Measurements from ENCODE around the gene ADH1C. TPM values are rescaled to one million over a fixed set of nuclear protein-coding genes. Genes with fewer than 3 reads are reported as not detected.
"Not testable (repeated sequence)": the region's sequence is repeated elsewhere in the genome, so short reads cannot be mapped to it uniquely, and the experiment has no call there.

Gene ADH1C
- total and polyA plus RNA-seq, 4 experiments from 2014 or later: not detected

DNA sequence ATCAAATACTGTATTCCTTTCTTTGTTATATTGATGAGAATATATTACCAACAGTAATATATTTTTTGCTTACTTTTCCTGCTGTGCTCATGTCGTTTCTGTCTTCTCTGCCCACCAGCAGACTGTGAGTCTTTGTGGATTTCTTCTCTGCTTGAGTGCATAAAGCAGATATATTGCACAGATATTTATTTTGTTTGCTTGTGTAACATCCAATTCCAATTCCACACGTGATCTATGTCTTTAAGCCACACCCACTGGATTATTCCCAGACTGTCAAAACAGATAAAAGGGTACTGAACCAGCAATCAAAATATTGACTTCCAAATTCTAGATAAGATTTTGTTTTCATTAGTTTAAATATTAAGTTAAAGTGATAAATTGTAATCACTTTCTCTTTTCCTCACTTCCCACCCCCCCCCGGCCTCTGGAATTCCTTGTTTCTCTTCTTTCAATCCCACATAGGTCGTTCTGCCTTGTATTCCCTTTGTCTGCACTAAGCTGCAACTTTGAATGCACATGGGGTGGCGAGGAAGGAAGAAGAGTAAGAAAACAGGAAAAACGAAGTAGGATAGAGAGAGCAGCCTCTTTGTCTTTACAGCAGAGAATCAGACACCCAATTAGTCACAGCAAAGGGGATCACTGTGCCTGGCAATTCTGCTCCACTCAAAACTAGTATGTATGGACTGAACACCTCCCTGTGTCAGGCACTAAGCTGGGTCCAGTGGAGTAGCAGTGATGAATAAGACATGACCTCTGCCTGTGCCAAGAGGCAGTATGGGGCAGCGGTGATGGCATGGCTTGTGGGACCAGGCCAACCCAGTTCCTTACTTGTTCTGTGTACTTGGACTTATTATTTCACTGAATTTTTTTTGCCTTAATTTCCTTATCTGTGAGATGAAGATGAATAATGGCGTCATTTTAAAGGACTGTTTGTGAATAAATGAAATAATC is 31.0 kb downstream of the ADH1C start, which contains the start of gene ADH1B:
Gene ADH1B (minus strand): TSS at position 161 of the 951 bp plus-strand sequence. CDS start 70 bp downstream, at position 91.
- DNase-seq: no peak
- H3K27ac Mint-ChIP-seq: no peak within 1 kb of the TSS
- no peaks in the 10 kb centered on the region for H3K4me1 Mint-ChIP-seq
- Histone ChIP-seq H3K4me3 (ENCODE audit: low read length in 2 of 2) (no peak within 1 kb of the TSS), H3K9me3 (ENCODE audit: control insufficient read depth in 1 of 2, low read length in 2 of 2) (no peaks in the 10 kb centered on the region), H3K27me3 (ENCODE audit: insufficient read depth, low read length) (no peaks in the 10 kb centered on the region), H3K36me3 (ENCODE audit: insufficient read depth, low read length) (no peaks in the 10 kb centered on the region), H3K4me1 (ENCODE audit: insufficient read depth, low read length) (no peaks in the 10 kb centered on the region), H3K27ac (ENCODE audit: low read depth, low read length) (no peak within 1 kb of the TSS)
- H3K27me3 Mint-ChIP-seq: peaks cover 2 to 6% of the 10 kb centered on the region in 2 donors
- intact Hi-C loops (cut with micrococcal nuclease): no loop called here
- peaks cover 0 to 4% (median 0%) of the 10 kb centered on the region in 8 donors for H3K9me3 Mint-ChIP-seq
- ChIA-PET CTCF (ENCODE audit: partially characterized antibody) (no interaction called here), POLR2A (ENCODE audit: partially characterized antibody) (no interaction called here)
- no peak within 1 kb of the TSS for H3K4me3 Mint-ChIP-seq
- no peaks in the 10 kb centered on the region for H3K36me3 Mint-ChIP-seq

DNA sequence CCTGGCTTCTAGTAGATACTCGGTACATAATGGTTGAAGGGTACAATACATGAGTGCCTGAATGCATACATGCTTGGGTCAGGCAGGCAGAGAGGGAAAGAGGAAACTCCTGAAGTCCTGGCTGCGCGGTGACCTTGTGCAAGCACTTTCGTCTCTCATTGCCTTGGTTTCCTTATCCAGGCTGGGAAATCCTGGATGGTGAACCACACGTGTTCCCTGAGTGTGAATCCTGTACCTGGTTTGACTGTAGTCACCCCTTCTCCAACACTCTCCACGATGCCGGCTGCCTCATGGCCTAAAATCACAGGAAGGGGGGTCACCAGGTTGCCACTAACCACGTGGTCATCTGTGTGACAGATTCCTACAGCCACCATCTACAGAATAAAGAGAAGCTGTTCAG is 34.7 kb downstream of the ADH1C start:
- H3K27ac Mint-ChIP-seq; POLR2A ChIA-PET (ENCODE audit: partially characterized antibody); H3K9me3 Mint-ChIP-seq; H3K4me1 Mint-ChIP-seq; H3K27ac ChIP-seq (ENCODE audit: low read depth, low read length); CTCF ChIA-PET (ENCODE audit: partially characterized antibody); H3K36me3 ChIP-seq (ENCODE audit: insufficient read depth, low read length); intact Hi-C loops (cut with micrococcal nuclease); H3K27me3 ChIP-seq (ENCODE audit: insufficient read depth, low read length); H3K4me3 ChIP-seq (ENCODE audit: low read length in 2 of 2); DNase-seq; H3K9me3 ChIP-seq (ENCODE audit: control insufficient read depth in 1 of 2, low read length in 2 of 2); H3K4me3 Mint-ChIP-seq; H3K4me1 ChIP-seq (ENCODE audit: insufficient read depth, low read length); H3K36me3 Mint-ChIP-seq; H3K27me3 Mint-ChIP-seq: not testable (repeated sequence)

DNA sequence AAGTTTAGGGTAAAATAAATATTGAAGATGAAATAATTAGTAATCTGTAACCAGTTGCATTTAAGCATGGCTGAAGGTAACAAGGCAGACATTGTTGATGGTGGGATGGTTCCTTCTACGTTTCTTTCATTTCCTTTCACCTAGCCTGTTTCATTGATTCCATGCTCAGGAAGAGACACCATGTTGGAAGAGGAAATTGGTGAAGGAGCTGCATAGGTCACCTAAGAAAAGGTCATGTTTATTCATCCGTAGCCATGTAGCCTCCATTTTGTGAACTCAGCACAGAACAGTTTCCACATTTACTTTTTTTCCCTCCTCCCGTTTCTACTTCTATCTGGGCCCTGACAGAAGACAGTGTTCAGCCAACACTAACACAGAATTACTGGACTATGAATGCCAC is 35.2 kb downstream of the ADH1C start:
- Histone ChIP-seq H3K27me3 (ENCODE audit: insufficient read depth, low read length) (no peaks in the 10 kb centered on the region), H3K4me3 (ENCODE audit: low read length in 2 of 2) (no peak overlapping the region), H3K9me3 (ENCODE audit: control insufficient read depth in 1 of 2, low read length in 2 of 2) (no peaks in the 10 kb centered on the region), H3K27ac (ENCODE audit: low read depth, low read length) (no peak overlapping the region), H3K4me1 (ENCODE audit: insufficient read depth, low read length) (no peaks in the 10 kb centered on the region), H3K36me3 (ENCODE audit: insufficient read depth, low read length) (no peaks in the 10 kb centered on the region)
- no peak for DNase-seq
- Mint-ChIP-seq H3K4me3 (no peak overlapping the region), H3K27ac (no peak overlapping the region), H3K36me3 (no peaks in the 10 kb centered on the region), H3K27me3 (peaks cover 1 to 6% of the 10 kb centered on the region in 2 donors), H3K9me3 (no peaks in the 10 kb centered on the region), H3K4me1 (no peaks in the 10 kb centered on the region)
- intact Hi-C loops (cut with micrococcal nuclease): no loop called here
- CTCF ChIA-PET (ENCODE audit: partially characterized antibody): no interaction called here
- POLR2A ChIA-PET (ENCODE audit: partially characterized antibody): no interaction called here

DNA sequence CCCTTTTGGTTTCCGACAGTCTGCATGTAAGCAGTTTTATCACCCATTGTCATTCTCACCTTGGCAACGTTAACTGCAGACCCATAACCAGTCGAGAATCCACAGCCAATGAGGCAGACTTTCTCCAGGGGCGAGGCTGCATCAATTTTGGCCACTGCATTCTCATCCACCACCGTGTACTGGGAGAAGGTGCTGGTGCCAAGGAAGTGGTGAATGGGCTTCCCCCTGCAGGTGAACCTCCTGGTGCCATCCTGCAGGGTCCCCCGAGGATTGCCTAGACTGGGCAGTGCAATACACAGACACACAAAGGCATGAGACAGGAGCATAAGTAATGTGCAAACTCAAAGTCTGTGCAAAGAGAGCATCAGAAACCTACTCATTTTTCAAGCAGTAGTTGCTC is 36.7 kb downstream of the ADH1C start:
- Histone ChIP-seq H3K4me3 (ENCODE audit: low read length in 2 of 2) (no peak overlapping the region), H3K4me1 (ENCODE audit: insufficient read depth, low read length) (no peaks in the 10 kb centered on the region), H3K27me3 (ENCODE audit: insufficient read depth, low read length) (no peaks in the 10 kb centered on the region), H3K9me3 (ENCODE audit: control insufficient read depth in 1 of 2, low read length in 2 of 2) (no peaks in the 10 kb centered on the region), H3K27ac (ENCODE audit: low read depth, low read length) (no peak overlapping the region), H3K36me3 (ENCODE audit: insufficient read depth, low read length) (no peaks in the 10 kb centered on the region)
- Mint-ChIP-seq H3K27me3 (peaks cover 1 to 9% of the 10 kb centered on the region in 2 donors), H3K27ac (no peak overlapping the region), H3K4me1 (no peaks in the 10 kb centered on the region), H3K36me3 (no peaks in the 10 kb centered on the region), H3K4me3 (no peak overlapping the region), H3K9me3 (no peaks in the 10 kb centered on the region)
- DNase-seq: no peak
- intact Hi-C loops (cut with micrococcal nuclease): no loop called here
- ChIA-PET POLR2A (ENCODE audit: partially characterized antibody) (no interaction called here), CTCF (ENCODE audit: partially characterized antibody) (no interaction called here)

DNA sequence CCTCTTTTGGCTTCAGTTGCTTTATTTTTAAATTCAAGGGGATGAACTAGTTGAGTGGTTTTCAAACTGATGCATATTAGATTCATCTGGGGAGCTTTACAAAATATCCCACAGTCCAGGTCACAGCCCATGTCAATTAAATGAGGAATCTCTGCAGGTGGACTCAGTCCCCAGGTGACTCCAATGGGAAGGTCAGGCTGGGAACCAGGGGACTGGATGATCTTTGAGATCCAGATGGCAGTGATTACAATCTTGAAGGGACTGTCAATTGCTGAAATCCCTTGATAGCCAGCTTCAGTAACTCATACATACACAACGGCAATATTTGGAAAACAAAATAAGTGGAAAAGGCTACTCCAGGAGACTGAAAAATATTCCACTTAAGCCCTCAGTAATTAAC is 38.3 kb downstream of the ADH1C start:
- Histone ChIP-seq H3K27ac (ENCODE audit: low read depth, low read length) (no peak overlapping the region), H3K4me1 (ENCODE audit: insufficient read depth, low read length) (no peaks in the 10 kb centered on the region), H3K9me3 (ENCODE audit: control insufficient read depth in 1 of 2, low read length in 2 of 2) (no peaks in the 10 kb centered on the region), H3K4me3 (ENCODE audit: low read length in 2 of 2) (no peak overlapping the region), H3K36me3 (ENCODE audit: insufficient read depth, low read length) (no peaks in the 10 kb centered on the region), H3K27me3 (ENCODE audit: insufficient read depth, low read length) (no peaks in the 10 kb centered on the region)
- no peak for DNase-seq
- ChIA-PET POLR2A (ENCODE audit: partially characterized antibody) (no interaction called here), CTCF (ENCODE audit: partially characterized antibody) (no interaction called here)
- no peaks in the 10 kb centered on the region for H3K4me1 Mint-ChIP-seq
- H3K27ac Mint-ChIP-seq: no peak overlapping the region
- intact Hi-C loops (cut with micrococcal nuclease): no loop called here
- no peak overlapping the region for H3K4me3 Mint-ChIP-seq
- no peaks in the 10 kb centered on the region for H3K36me3 Mint-ChIP-seq
- peaks cover 2 to 5% of the 10 kb centered on the region in 2 donors for H3K27me3 Mint-ChIP-seq
- no peaks in the 10 kb centered on the region for H3K9me3 Mint-ChIP-seq

GRCh38 chr4:99310389-99310788 is 42.2 kb downstream of the ADH1C start:
- intact Hi-C loops (cut with micrococcal nuclease): no loop called here
- Histone ChIP-seq H3K4me1 (ENCODE audit: insufficient read depth, low read length) (no peaks in the 10 kb centered on the region), H3K4me3 (ENCODE audit: low read length in 2 of 2) (no peak overlapping the region), H3K27me3 (ENCODE audit: insufficient read depth, low read length) (no peaks in the 10 kb centered on the region), H3K9me3 (ENCODE audit: control insufficient read depth in 1 of 2, low read length in 2 of 2) (no peaks in the 10 kb centered on the region), H3K27ac (ENCODE audit: low read depth, low read length) (no peak overlapping the region), H3K36me3 (ENCODE audit: insufficient read depth, low read length) (no peaks in the 10 kb centered on the region)
- ChIA-PET CTCF (ENCODE audit: partially characterized antibody) (no interaction called here), POLR2A (ENCODE audit: partially characterized antibody) (no interaction called here)
- no peak overlapping the region for H3K27ac Mint-ChIP-seq
- no peaks in the 10 kb centered on the region for H3K4me1 Mint-ChIP-seq
- no peak overlapping the region for H3K4me3 Mint-ChIP-seq
- H3K9me3 Mint-ChIP-seq: no peaks in the 10 kb centered on the region
- H3K27me3 Mint-ChIP-seq: peaks cover 1 to 3% of the 10 kb centered on the region in 2 donors
- no peak for DNase-seq
- H3K36me3 Mint-ChIP-seq: no peaks in the 10 kb centered on the region

GRCh38 chr4:99305638-99306400 is 46.7 kb downstream of the ADH1C start:
- Mint-ChIP-seq H3K4me3 (no peak overlapping the region), H3K27ac (no peak overlapping the region), H3K9me3 (peaks cover 0 to 9% (median 4%) of the 10 kb centered on the region in 8 donors), H3K4me1 (no peaks in the 10 kb centered on the region), H3K36me3 (no peaks in the 10 kb centered on the region), H3K27me3 (peaks cover 0 to 1% of the 10 kb centered on the region in 2 donors)
- Histone ChIP-seq H3K36me3 (ENCODE audit: insufficient read depth, low read length) (no peaks in the 10 kb centered on the region), H3K4me3 (ENCODE audit: low read length in 2 of 2) (no peak overlapping the region), H3K4me1 (ENCODE audit: insufficient read depth, low read length) (no peaks in the 10 kb centered on the region), H3K9me3 (ENCODE audit: control insufficient read depth in 1 of 2, low read length in 2 of 2) (no peaks in the 10 kb centered on the region), H3K27me3 (ENCODE audit: insufficient read depth, low read length) (no peaks in the 10 kb centered on the region), H3K27ac (ENCODE audit: low read depth, low read length) (no peak overlapping the region)
- intact Hi-C loops (cut with micrococcal nuclease): no loop called here
- ChIA-PET POLR2A (ENCODE audit: partially characterized antibody) (no interaction called here), CTCF (ENCODE audit: partially characterized antibody) (no interaction called here)
- no peak for DNase-seq
